Common myeloid progenitor, CD34-positive (primary cell): ENCODE results near the gene SDK1.

Experiments used
- CTCF ChIA-PET: fragments of 350-600 bp; sonication (Branson Sonifier 250); formaldehyde crosslinking; loops from one replicate; lab custom pipeline; 2021; ENCODE audit warnings: antibody characterized with exemption; lab: Charles Lee
- POLR2A ChIA-PET: fragments of 350-600 bp; sonication (Branson Sonifier 250); formaldehyde crosslinking; loops from one replicate; lab custom pipeline; 2021; ENCODE audit warnings: antibody characterized with exemption; lab: Charles Lee
- DNase-seq, 3 donors: peaks; one replicate each; pipeline versions ENCODE4 v3.0.0 to v3.0.0-alpha.2; 2013
- H3K27ac ChIP-seq, 2 experiments: 1 replicate in 1 of 2; 2 replicates in 1 of 2; pipeline ENCODE4 v1.7.0; 2013; ENCODE audit warnings: inconsistent platforms in 2 of 2, low read length in 2 of 2, mild to moderate bottlenecking in 2 of 2, low read depth in 1 of 2, moderate library complexity in 1 of 2; ENCODE audit not compliant: severe bottlenecking in 2 of 2, insufficient read depth in 1 of 2, poor library complexity in 1 of 2
- H3K27me3 ChIP-seq, 5 experiments: replicated peaks in 2 of 5; 1 replicate in 3 of 5; 2 replicates in 2 of 5; pipeline versions ENCODE4 v1.6.1 to v1.7.0; 2013; ENCODE audit warnings: low read length in 4 of 5, mild to moderate bottlenecking in 2 of 5, moderate library complexity in 2 of 5, inconsistent platforms in 1 of 5; ENCODE audit not compliant: insufficient read depth in 5 of 5, control insufficient read depth in 4 of 5
- H3K36me3 ChIP-seq, 4 experiments: 1 replicate in 2 of 4; 2 replicates in 2 of 4; pipeline versions ENCODE4 v1.6.1 to v1.7.0; 2013; ENCODE audit warnings: low read length in 3 of 4, control low read depth in 1 of 4, mild to moderate bottlenecking in 1 of 4; ENCODE audit not compliant: control insufficient read depth in 4 of 4, insufficient read depth in 4 of 4
- H3K4me1 ChIP-seq, 4 experiments: 1 replicate in 3 of 4; 2 replicates in 1 of 4; pipeline versions ENCODE4 v1.6.1 to v1.7.1; 2013; ENCODE audit warnings: low read length in 3 of 4, mild to moderate bottlenecking in 3 of 4, control low read depth in 1 of 4, inconsistent platforms in 1 of 4, moderate library complexity in 1 of 4; ENCODE audit not compliant: control insufficient read depth in 4 of 4, insufficient read depth in 4 of 4; ENCODE audit errors: control extremely low read depth in 1 of 4
- H3K4me3 ChIP-seq, 7 experiments: 1 replicate in 4 of 7; 2 replicates in 3 of 7; pipeline versions ENCODE4 v1.5.1 to v1.7.0; 2013; ENCODE audit warnings: mild to moderate bottlenecking in 7 of 7, low read length in 6 of 7, moderate library complexity in 6 of 7, inconsistent platforms in 2 of 7, low read depth in 2 of 7, control low read depth in 1 of 7; ENCODE audit not compliant: insufficient read depth in 4 of 7, control insufficient read depth in 1 of 7; ENCODE audit errors: extremely low read depth in 1 of 7
- H3K9me3 ChIP-seq, 5 experiments: 1 replicate in 4 of 5; 2 replicates in 1 of 5; pipeline versions ENCODE4 v1.6.1 to v1.7.1; 2013; ENCODE audit warnings: low read length in 4 of 5, mild to moderate bottlenecking in 2 of 5, inconsistent platforms in 1 of 5, low read depth in 1 of 5, moderate library complexity in 1 of 5; ENCODE audit not compliant: control insufficient read depth in 4 of 5, insufficient read depth in 2 of 5; ENCODE audit errors: control extremely low read depth in 1 of 5
- WGBS: methylation state at CpG from one replicate; pipeline ENCODE4 v1.1.5; 2013; ENCODE audit not compliant: insufficient coverage; 5-methylcytosine and 5-hydroxymethylcytosine counted together

Gene SDK1

DNA sequence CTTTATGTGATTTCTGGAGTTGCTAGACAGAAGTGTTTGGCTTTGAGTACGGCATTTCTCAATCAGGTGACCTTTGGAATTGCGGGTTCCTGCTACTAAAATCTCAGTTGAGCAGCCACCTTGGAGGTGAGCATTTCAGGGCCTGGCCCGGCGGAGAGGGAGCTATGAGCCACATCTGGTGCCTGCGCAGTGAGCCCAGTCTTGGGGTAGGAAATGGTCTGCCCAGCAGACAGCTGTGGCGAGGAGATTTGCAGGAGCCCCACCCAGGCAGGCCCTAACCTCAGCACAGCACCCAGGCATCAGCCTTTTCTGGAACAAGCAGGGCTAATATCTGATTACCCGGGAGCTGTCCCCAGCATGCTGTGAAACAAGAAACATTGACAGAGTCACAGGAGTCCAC is 833.2 kb downstream of the SDK1 start:
- no peak overlapping the region for H3K4me3 ChIP-seq
- H3K9me3 ChIP-seq = no peaks in the 10 kb centered on the region
- 86% methylated on average over 7 of the region's 7 CpGs for WGBS
- peak in 2 of 3 donors; percentile 21 to 57 for DNase-seq
- H3K36me3 ChIP-seq = no peaks in the 10 kb centered on the region
- CTCF ChIA-PET = interaction anchor here (1.4 kb wide), 1 partner anchor 30 kb away, joined by 3 read pairs; no protein-coding TSS in a partner anchor
- peaks cover 0 to 13% (median 8%) of the 10 kb centered on the region in 4 experiments for H3K4me1 ChIP-seq
- H3K27ac ChIP-seq = no peak overlapping the region
- no peaks in the 10 kb centered on the region for H3K27me3 ChIP-seq
- POLR2A ChIA-PET = no interaction called here

DNA sequence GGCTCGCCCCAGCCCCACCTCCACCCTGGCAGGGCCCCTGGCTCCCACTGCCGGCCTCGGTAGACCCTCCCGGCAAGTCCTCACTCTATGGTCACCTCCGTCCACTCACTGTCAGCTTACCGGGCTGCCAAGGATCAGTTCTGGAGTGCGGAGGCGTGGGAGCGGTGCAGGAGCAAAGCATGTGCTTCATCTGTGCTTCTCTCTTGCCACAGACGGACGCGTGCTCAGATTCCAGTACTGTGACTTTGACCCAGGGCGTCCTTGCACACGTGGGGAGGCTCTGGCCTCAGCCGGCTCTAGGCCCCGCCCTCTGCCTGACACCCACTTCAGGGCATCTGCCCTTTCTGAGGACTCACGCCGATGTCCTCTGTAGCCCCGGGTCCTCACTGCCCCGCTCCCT is 833.6 kb downstream of the SDK1 start:
- Histone ChIP-seq H3K4me3 (no peak overlapping the region), H3K27ac (no peak overlapping the region), H3K36me3 (no peaks in the 10 kb centered on the region), H3K9me3 (no peaks in the 10 kb centered on the region), H3K27me3 (no peaks in the 10 kb centered on the region), H3K4me1 (peaks cover 0 to 9% (median 4%) of the 10 kb centered on the region in 4 experiments)
- 95% methylated on average over 19 of the region's 20 CpGs for WGBS
- CTCF ChIA-PET = interaction anchor here (1.4 kb wide), 1 partner anchor 31 kb away, joined by 3 read pairs; no protein-coding TSS in a partner anchor
- POLR2A ChIA-PET = no interaction called here
- no peak for DNase-seq

DNA sequence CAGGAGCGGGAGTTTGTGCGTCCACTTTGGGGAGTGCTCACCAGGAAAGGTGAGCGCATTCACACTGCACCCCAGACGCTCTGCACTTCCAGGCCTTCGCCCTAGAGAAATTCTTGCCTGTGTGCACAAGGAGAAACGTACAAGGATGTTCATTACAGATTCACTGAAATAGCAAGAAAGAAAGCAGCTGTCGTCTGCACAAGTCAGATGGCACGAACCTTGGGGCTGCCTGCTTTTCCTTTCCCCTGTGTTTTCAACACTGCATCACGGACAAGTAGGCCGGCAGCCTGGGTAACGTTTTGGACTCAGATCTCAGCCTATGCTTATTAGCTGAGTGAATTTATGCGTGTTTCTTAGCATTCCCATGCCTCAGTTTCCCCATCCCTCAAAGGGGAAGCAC is 834.2 kb downstream of the SDK1 start:
- H3K9me3 ChIP-seq = no peaks in the 10 kb centered on the region
- no peak for DNase-seq
- POLR2A ChIA-PET = no interaction called here
- no peaks in the 10 kb centered on the region for H3K36me3 ChIP-seq
- WGBS = 96% methylated on average over 11 of the region's 12 CpGs
- no peaks in the 10 kb centered on the region for H3K27me3 ChIP-seq
- peaks cover 0 to 2% (median under 1%) of the 10 kb centered on the region in 4 experiments for H3K4me1 ChIP-seq
- no peak overlapping the region for H3K4me3 ChIP-seq
- H3K27ac ChIP-seq = no peak overlapping the region
- CTCF ChIA-PET = interaction anchor here (0.8 to 1.5 kb wide), 3 partner anchors 8 to 31 kb away, joined by 3 read pairs; no protein-coding TSS in a partner anchor

DNA sequence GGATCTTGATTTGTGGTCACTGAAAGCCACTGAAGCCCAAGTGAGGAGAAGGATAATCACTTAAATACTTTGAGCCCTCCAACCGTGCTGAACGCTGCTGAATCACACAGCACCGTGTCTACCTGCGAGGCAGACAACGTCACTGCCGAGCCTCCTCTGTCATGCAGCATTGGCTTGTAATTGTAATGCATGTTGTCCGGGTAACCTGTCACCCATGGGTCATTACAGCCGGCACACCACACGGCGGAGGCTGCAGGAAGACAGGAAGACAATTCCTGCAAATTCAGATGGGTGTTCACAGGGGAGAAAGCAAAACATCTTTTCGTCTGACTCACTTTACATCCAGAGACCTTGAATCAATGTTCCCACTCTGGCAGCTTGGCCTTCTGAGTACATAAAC is 835.0 kb downstream of the SDK1 start:
- peaks cover 0 to 2% (median 0%) of the 10 kb centered on the region in 4 experiments for H3K4me1 ChIP-seq
- H3K4me3 ChIP-seq = no peak overlapping the region
- no peak overlapping the region for H3K27ac ChIP-seq
- H3K27me3 ChIP-seq = no peaks in the 10 kb centered on the region
- no peak for DNase-seq
- ChIA-PET CTCF (interaction anchor here (0.8 to 1.7 kb wide), 5 partner anchors 9 to 32 kb away, joined by 3 to 7 read pairs (median 3); no protein-coding TSS in a partner anchor), POLR2A (no interaction called here)
- H3K36me3 ChIP-seq = no peaks in the 10 kb centered on the region
- no peaks in the 10 kb centered on the region for H3K9me3 ChIP-seq
- WGBS = 97% methylated on average over 9 of the region's 11 CpGs

DNA sequence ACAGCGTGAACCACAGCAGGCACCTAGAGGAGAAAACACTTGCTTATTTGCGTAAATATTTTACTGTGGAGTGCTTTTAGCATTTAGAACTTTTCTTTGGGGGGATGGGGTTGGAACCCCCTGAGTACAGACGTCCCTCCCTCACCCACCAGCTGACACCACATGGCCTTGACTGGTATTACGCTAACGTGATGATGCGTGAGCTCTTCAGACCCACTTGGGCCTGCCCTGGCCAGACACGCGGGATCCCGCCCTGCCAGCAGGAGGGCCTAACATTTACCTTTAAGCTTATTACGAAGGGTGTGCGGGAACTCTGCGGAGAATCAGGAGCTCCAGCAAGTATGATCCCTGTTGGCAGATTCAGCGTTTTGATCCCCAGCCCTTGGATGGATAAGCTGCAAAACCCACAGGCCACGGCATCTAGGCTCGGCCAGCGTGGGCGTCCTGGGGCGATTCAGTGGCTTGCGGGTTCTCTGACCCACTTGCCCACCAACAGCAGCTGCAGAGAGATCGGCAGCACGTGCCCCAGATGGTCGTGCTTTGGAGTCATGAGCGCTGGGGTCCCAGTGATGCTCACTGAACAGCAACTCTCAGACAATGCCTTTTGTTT is 835.6 kb downstream of the SDK1 start:
- ChIA-PET CTCF (interaction anchor here (1.0 to 1.7 kb wide), 4 partner anchors 9 to 32 kb away, joined by 3 to 7 read pairs (median 3); no protein-coding TSS in a partner anchor), POLR2A (no interaction called here)
- WGBS = 87% methylated on average over 22 of the region's 23 CpGs

DNA sequence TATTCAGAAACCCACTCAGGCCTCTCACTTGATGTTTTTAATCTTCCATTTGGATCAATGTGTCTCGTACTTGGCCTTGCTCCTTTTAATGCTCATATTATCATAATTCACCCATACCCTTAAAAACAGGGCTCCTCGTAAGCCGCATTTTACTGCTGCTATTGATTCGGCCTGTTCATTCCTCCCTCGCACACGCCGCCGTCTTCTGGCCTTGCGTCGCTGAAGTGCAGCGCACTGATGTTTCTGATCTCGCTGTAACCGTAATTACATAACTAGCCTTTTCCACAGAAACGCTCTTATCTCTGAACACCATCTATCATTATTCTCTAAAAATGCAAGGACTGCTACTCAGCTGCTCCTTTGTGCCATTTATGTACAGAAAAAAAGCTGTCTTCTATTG is 836.5 kb downstream of the SDK1 start:
- ChIA-PET POLR2A (no interaction called here), CTCF (interaction anchor here (1.7 kb wide), 1 partner anchor 33 kb away, joined by 7 read pairs; no protein-coding TSS in a partner anchor)
- no peaks in the 10 kb centered on the region for H3K36me3 ChIP-seq
- WGBS = 97% methylated on average over 14 of the region's 14 CpGs
- DNase-seq = no peak
- H3K4me1 ChIP-seq = peaks cover 0 to 2% (median 0%) of the 10 kb centered on the region in 4 experiments
- no peaks in the 10 kb centered on the region for H3K9me3 ChIP-seq
- no peaks in the 10 kb centered on the region for H3K27me3 ChIP-seq
- H3K27ac ChIP-seq = no peak overlapping the region
- H3K4me3 ChIP-seq = no peak overlapping the region

More for the DNA sequence above, 835.6 kb downstream of the SDK1 start:
- H3K9me3 ChIP-seq = no peaks in the 10 kb centered on the region
- H3K27me3 ChIP-seq = no peaks in the 10 kb centered on the region
- H3K4me1 ChIP-seq = peaks cover 0 to 2% (median 0%) of the 10 kb centered on the region in 4 experiments
- no peak overlapping the region for H3K27ac ChIP-seq
- H3K36me3 ChIP-seq = no peaks in the 10 kb centered on the region
- no peak overlapping the region for H3K4me3 ChIP-seq
- peak in 2 of 3 donors; percentile 29 to 61 for DNase-seq

DNA sequence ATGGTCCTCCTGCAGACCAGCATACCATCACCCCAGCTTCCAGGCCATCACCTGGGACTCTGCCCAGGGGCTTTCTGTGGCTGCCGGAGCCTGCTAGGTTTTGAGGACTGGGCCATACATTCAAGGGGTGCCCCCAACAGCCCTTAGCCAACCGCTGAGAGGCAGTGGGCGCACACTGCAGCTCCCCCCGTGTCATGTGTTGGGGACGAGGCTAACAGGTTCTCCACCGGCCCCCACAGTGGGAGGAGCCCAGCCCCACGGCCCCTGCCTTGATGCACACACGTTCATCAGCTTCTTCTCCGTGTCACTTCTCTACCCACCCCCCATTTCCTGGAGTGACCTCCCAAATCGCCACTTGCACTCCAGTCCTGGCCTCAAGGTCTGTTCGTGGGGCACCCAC is 837.8 kb downstream of the SDK1 start:
- WGBS = 96% methylated on average over 8 of the region's 11 CpGs
- CTCF ChIA-PET = no interaction called here
- H3K4me3 ChIP-seq = no peak overlapping the region
- DNase-seq = no peak
- H3K9me3 ChIP-seq = no peaks in the 10 kb centered on the region
- no peaks in the 10 kb centered on the region for H3K36me3 ChIP-seq
- H3K27ac ChIP-seq = no peak overlapping the region
- POLR2A ChIA-PET = no interaction called here
- H3K27me3 ChIP-seq = peaks cover 0 to 5% (median 0%) of the 10 kb centered on the region in 5 experiments
- H3K4me1 ChIP-seq = peaks cover 0 to 2% (median 0%) of the 10 kb centered on the region in 4 experiments
